GM21390 (cell line): ENCODE data around the gene MACROD1.

Source experiments
- ATAC-seq: cut with Tn5 transposase; IDR thresholded peaks from one replicate; pipeline ENCODE4 v1.9.1; 2021; ENCODE audit not compliant: unreplicated experiment

MACROD1 gene

GRCh38 chr11:64131683-64132190 is 34.2 kb downstream of the MACROD1 start:
- no peak for ATAC-seq

GRCh38 chr11:64130618-64131017 is 35.3 kb downstream of the MACROD1 start:
- no peak for ATAC-seq

- no peak for ATAC-seq
Measured at GRCh38 chr11:64129403-64129802, 36.5 kb downstream of the MACROD1 start.

- ATAC-seq = no peak
Measured at GRCh38 chr11:64128255-64129006, 37.5 kb downstream of the MACROD1 start.

GRCh38 chr11:64127267-64128072 is 38.4 kb downstream of the MACROD1 start:
- no peak for ATAC-seq

- no peak for ATAC-seq
Measured at GRCh38 chr11:64126796-64127195, 39.1 kb downstream of the MACROD1 start.

- no peak for ATAC-seq
Measured at GRCh38 chr11:64126371-64126770, 39.5 kb downstream of the MACROD1 start.

GRCh38 chr11:64125676-64126075 is 40.2 kb downstream of the MACROD1 start:
- no peak for ATAC-seq

- no peak for ATAC-seq
Measured at GRCh38 chr11:64124147-64124546, 41.8 kb downstream of the MACROD1 start.

- no peak for ATAC-seq
Measured at GRCh38 chr11:64123679-64124078, 42.2 kb downstream of the MACROD1 start.

GRCh38 chr11:64122411-64123410 is 43.2 kb downstream of the MACROD1 start:
- ATAC-seq = no peak

- no peak for ATAC-seq
Measured at GRCh38 chr11:64121663-64122410, 44.1 kb downstream of the MACROD1 start.

- ATAC-seq = no peak
Measured at GRCh38 chr11:64120951-64121569, 44.9 kb downstream of the MACROD1 start.

GRCh38 chr11:64119700-64120099 is 46.2 kb downstream of the MACROD1 start:
- no peak for ATAC-seq

GRCh38 chr11:64118876-64119665 is 46.8 kb downstream of the MACROD1 start:
- ATAC-seq = no peak

- ATAC-seq = no peak
Measured at GRCh38 chr11:64117763-64118459, 48.0 kb downstream of the MACROD1 start.

GRCh38 chr11:64115531-64116522 is 50.1 kb downstream of the MACROD1 start:
- no peak for ATAC-seq
